ENCODE data around the gene BMPR1B. TPM values are rescaled to one million over a fixed set of nuclear protein-coding genes. Genes with fewer than 3 reads are reported as not detected.

Gene BMPR1B
- total RNA-seq, 1 experiment from 2014 or later: 0.35 TPM

GRCh38 chr4:94724016-94724790 is 33.6 kb upstream of the BMPR1B start:
- TF ChIP-seq CTCF (conservative IDR thresholded peaks at IDR 0.05): no peak
- H4K5ac ChIP-seq (ENCODE audit: insufficient read length, low read depth, low read length): no peak overlapping the region
- no peak overlapping the region for H4K8ac ChIP-seq (replicated peaks; ENCODE audit: insufficient read length, low read depth, low read length)
- H3K27me3 ChIP-seq (ENCODE audit: insufficient read depth, low read length): no peaks in the 10 kb centered on the region
- no peaks in the 10 kb centered on the region for H3K79me1 ChIP-seq (ENCODE audit: insufficient read depth, low read depth, low read length, poor library complexity, severe bottlenecking)
- H2BK15ac ChIP-seq (ENCODE audit: low read depth, low read length): no peak overlapping the region
- H3K9ac ChIP-seq (ENCODE audit: extremely low read depth, insufficient read length, low read length): no peak overlapping the region
- H2AFZ ChIP-seq (ENCODE audit: low read length): no peak overlapping the region
- no peak overlapping the region for H3K27ac ChIP-seq (ENCODE audit: insufficient read length, low read depth, low read length)
- H2AK5ac ChIP-seq (ENCODE audit: insufficient read length, low read length): no peak overlapping the region
- H3K9me3 ChIP-seq (ENCODE audit: control insufficient read depth, low read depth, low read length): no peaks in the 10 kb centered on the region
- H3K27ac Mint-ChIP-seq: no peak overlapping the region
- no peak overlapping the region for H4K91ac ChIP-seq (ENCODE audit: insufficient read length, low read depth, low read length)
- H3K4me2 ChIP-seq (ENCODE audit: insufficient read depth, insufficient read length, low read length): no peak overlapping the region
- H2BK5ac ChIP-seq (ENCODE audit: insufficient read length, low read length): no peak overlapping the region
- no peaks in the 10 kb centered on the region for H3K36me3 Mint-ChIP-seq (ENCODE audit: insufficient read depth in 1 of 3, low read depth in 3 of 3)
- WGBS (ENCODE audit: extremely low coverage, insufficient read length, low lambda C conversion rate): no CpG with 5 or more reads among the region's 3 CpGs
- no peak overlapping the region for H3K14ac ChIP-seq (ENCODE audit: insufficient read depth, low read length)
- no peak overlapping the region for H2BK12ac ChIP-seq (ENCODE audit: insufficient read length, low read depth, low read length)
- no peak overlapping the region for H3K18ac ChIP-seq (ENCODE audit: insufficient read length, low read depth, low read length)
- H3K4me3 Mint-ChIP-seq: no peak overlapping the region
- H2BK120ac ChIP-seq (ENCODE audit: low read depth, low read length, poor library complexity, severe bottlenecking): no peak overlapping the region
- H2BK20ac ChIP-seq (ENCODE audit: low read depth, low read length, poor library complexity, severe bottlenecking): no peak overlapping the region
- DNase-seq: no peak
- H3K9me3 Mint-ChIP-seq: no peaks in the 10 kb centered on the region
- no peaks in the 10 kb centered on the region for H4K20me1 ChIP-seq (ENCODE audit: control insufficient read depth, insufficient read depth, insufficient read length)
- H3K4me1 ChIP-seq (ENCODE audit: insufficient read depth, low read length): no peaks in the 10 kb centered on the region
- H3K56ac ChIP-seq (ENCODE audit: insufficient read length, low read depth, low read length): no peak overlapping the region
- peaks cover 0 to 5% of the 10 kb centered on the region in 2 experiments; a peak in 2 of 4 replicates for H3K4me1 Mint-ChIP-seq
- H3K79me2 ChIP-seq (ENCODE audit: insufficient read depth, low read length): no peaks in the 10 kb centered on the region
- H3K4ac ChIP-seq (ENCODE audit: low read depth, low read length): no peak overlapping the region
- H3K27me3 Mint-ChIP-seq (ENCODE audit: low read depth): peaks cover 2% of the 10 kb centered on the region; the same call in 1 of the 2 replicates
- no peak overlapping the region for H3T11ph ChIP-seq (ENCODE audit: low read length)
- no peak overlapping the region for H3K23ac ChIP-seq (ENCODE audit: insufficient read length, low read depth, low read length)
- H3K23me2 ChIP-seq (ENCODE audit: insufficient read length, low read depth, low read length, poor library complexity, severe bottlenecking): no peaks in the 10 kb centered on the region

Data from H9 (cell line).